ENCODE results near the gene ACSS3.

ACSS3 gene

DNA sequence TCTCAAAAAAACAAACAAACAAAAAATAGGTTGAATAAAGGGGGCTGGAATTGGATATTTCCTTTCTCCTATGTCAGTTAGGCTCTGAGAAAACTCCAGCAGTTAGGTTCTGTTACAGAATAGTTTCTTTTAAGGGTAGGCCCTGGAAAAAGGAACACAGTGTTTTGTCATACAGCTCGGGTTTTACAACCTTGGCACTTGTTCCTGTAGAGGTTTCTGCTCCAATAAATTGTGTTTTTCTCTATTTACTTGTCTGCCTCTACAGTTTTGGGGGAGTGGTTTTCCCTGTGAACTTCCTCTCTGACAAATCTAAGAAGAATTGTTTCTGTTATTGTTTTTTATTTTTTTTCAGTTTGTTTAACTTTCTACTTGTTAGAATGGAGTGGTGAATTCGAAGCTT lies 167.6 kb downstream of the ACSS3 start:
- DNase-seq = no peak

DNA sequence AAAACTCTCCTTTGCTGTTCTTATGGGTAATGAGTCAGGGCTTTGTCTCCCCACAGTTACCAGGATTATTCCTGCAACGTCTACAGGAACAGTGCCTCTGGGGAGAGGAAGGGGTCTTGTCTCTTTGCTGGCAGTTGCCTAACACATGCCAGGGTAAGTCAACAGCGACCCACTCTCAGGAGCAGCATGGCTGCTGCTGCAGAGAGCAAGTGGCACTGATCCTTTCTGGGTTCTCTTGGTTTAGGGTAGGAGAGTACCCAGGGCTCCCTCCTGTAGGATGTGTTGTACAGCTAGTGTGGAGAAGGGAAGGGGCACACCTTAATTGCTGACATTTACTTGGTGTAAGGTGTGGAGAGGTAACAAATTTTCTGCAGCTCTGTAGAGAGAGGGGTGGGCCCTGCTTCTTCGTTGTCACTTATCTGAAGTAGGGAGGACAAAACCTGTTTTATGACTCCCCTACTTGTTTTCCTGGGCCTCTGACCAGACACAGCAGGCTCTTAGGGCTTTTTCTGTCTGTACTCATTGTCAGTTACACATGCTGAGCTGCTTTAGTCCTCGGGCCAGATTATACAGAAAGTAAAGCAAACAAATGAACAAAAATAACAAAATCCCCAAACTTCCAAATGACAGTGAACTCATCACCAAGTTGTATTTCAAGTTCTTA lies 168.2 kb downstream of the ACSS3 start:
- no peak for DNase-seq

DNA sequence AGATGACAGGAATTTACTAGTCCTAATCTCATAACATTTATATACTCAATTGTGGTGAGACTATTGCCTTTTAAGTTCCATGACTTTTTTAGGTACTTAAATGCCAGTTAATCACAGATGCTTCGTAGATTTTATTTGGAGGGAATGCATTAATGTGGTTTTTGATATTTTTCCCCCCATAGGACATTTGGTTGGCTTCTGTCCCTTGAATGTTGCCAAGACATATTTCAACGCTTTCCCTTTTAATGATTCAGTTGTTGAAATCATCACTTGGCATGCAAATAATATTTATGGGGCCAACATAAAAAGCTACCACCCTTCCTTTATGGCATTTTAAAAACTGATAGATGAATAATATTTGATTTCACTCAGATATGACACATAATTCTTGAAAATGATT lies 172.1 kb downstream of the ACSS3 start:
- DNase-seq = no peak

DNA sequence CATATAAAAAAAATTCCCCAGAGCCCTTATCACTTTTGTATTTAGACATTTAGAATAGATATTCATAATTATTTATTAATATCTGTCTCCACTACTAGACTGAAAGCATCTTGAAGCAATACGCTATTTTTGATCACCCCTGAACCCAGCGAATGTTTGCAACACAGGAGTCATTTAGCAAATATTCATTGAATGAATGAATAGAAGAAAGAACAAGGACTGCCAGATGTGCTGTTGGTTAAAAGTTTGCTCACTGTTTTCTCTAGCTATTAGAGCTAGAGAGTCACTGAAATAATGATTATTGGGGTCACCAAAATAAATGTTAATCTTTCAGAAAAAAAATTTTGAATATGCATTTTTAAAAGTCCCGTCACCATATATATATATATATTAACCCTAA lies 174.3 kb downstream of the ACSS3 start:
- DNase-seq = no peak

DNA sequence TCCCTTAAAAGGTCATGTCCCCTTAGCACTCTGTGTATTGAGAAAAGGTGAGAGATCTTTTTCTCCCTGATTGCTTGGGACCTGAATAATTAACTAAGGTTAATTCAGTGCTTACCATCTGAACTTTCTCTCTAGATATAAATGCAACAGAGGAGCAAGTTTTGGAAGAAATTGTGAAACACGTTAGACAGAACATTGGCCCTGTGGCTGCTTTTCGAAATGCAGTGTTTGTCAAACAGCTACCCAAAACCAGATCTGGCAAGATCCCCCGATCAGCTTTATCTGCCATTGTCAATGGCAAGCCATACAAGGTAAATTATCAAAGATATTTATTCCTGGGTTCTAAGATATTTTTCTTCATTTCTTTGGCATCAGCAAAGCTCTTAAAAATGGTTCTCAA lies 175.5 kb downstream of the ACSS3 start:
- DNase-seq = no peak

DNA sequence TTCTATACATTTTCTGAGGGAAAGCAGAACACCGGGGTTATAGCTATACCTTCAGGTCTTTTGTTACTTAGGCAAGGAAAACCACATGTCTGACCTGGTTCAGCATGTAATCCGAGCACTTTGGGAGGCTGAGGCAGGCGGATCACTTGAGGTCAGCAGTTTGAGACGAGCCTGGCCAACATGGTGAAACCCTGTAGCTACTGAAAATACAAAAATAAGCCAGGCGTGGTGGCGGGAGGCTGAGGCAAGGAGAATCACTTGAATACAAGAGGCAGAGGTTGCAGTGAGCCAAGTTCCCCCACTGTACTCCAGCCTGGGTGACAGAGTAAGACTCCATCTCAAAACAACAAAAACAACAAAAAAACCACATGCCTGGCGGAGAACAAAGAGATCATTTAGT lies 177.6 kb downstream of the ACSS3 start:
- no peak for DNase-seq

DNA sequence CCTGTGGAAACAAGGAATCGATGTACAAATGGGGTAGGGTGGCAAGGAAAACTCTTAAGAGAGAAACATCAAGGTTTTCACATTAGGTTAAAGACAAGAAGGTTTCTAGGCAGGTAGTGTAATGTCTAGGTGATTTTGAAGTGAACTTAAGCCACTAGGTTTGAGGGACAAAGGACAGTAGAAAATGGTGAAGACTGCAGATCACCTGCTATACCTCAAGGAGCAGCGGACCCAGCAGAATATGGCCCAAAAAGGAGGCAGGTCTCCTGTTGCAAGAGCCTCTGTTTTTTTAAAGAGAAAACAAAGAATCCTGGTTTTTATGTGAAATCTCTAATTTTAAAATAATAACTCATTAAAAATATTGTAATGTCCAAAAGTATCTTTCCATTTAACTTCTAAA lies 178.1 kb downstream of the ACSS3 start:
- no peak for DNase-seq

DNA sequence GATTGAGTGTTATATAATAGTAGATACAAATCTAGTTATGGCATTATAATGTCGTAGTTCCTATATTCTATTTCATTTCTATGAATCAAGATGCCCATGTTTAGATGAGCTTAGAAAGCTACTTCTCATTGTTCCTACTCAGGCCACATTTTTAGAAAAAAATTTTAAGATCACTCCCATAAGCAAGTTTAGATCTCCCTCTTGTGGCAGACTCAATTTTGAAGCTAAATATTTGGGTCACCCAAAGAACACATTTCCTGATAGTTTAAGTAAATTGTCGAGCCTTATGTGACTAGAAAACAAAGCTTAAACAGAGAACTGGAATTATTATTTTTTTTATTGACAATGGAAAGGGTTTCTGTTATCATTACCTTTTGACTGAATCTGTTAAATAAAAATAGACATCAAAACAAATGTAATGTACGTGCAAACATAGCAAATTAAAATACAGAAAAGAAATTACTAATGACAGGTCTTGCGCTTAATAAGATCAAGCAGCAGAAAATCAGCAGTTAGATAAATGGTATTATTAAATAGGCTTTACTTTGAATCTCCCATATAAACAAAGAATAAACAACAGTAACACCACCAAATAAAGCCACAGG lies 180.2 kb downstream of the ACSS3 start:
- DNase-seq = no peak

DNA sequence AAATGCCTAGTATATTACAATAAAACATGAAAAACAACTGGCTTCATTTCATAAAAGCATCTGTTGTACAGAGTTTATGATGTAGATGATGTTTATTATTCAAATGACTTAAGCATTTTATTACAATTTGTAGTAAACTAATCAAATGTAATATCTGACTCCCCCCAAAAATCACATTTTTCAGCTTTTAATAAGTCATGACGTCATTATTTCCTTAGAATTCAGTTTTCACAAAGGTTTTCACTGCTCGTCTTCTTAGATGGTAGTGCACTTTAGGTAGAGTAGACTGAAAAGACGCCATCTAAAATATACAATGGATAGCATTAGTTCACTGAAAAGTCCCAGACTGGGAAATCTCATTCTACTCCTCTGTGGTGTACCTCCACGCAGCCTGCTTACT lies 181.5 kb downstream of the ACSS3 start:
- DNase-seq = no peak

DNA sequence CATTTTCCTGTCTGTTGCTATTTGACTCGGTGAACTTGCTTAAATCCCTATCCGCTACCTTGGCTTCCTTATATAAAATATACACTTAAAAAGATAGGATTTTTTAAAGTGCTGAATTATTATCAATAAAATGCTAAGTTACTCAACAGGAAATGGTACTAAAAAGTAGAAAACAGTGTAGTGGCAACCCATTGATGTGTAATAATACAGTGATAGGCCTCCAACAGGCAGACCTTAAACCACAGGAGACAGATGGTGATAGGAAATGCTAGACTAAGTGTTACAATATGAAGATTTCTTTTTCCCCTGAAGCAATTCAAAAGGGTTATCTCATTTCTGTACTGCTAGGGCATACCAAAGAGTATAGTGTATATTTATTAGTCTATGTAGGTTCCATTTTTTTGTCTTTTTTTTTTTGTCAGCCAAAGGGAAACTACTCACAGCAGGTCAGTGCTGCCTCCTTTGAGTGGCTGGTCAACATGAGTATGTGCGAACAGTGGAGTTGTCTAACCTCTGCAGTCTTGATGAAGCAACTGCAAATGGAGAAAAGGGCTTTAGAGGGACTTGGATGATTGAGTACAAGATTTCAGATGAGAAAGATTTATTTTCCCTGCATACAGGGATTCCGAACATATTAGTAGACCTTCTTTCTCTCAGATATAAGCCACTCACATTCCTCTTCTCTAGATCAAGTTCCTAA lies 183.8 kb downstream of the ACSS3 start:
- DNase-seq = no peak

DNA sequence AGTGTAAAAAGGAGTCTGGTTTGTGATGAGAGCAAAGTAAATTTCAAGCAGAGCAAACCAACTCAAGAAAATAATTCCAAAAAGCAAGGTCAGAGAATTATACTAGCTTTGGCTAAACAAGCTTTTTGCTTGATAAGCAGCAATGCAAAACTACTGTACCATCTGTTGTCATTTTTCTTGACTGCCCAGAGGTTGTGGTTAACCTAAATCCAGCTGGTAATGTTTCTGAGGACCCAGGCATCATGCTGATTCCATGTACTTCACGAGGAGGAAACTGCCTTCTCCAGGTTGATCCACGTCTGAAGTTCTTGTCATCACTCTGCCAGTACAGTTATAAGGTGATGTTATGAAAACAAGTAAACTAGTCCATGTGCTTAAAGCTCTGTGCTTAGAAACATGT lies 185.2 kb downstream of the ACSS3 start:
- DNase-seq = no peak

DNA sequence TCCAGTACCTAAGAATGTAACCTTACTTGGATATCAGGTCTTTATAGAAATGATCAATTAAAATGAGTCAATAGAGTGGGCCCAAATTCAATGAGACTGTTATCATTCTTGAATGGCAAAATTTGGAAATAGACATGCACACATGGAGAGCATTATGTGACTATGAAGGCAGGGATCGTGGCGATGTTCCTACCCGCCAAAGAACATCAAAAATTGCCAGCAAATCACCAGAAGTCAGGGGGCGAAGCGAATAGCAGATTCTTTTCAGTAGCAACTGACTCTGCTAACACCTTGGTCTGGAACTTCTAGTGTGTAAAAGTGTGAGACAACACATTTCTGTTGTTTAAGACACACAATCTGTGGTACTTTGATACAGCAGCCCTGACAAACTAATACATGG lies 192.5 kb downstream of the ACSS3 start:
- no peak for DNase-seq

DNA sequence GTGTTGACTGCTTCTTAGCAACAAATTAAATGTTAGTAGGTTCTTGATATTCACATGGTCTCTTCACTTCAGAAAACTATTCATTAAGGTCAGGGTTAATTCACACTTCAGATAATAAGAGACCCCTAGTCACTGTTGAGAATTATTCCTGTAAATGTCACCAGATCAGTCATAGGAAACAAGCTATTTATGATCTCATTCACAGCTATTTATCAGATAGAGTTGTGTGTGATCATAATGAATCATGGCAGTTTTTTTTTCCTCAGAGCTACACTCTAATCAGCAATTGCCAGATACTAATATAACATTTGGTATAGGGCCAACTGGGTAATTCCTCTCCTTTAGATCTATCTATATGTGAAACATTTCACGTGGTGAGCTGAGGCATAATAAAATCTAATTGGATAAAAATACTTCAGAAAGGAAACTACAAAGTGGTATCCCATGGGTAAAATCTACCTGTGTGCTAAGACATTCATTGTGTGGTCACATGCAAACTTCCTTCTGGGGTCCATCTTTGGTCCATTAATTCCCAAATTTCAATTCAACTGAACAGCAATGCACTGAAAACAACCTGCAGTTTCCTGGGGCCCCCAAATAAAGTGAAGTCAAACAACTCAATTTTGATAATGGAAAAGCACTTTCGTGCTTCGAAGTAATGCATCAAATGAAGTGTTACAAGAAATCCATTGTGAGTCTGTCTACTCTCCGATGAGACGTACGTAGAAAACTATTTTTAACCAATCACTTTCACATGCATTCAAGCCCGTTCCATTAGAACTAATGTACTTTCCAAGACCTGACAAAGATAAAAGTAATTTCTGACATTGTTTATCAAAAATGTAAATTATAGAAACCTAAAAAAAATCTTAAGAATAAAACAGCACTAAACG lies 197.0 kb downstream of the ACSS3 start:
- DNase-seq = no peak

DNA sequence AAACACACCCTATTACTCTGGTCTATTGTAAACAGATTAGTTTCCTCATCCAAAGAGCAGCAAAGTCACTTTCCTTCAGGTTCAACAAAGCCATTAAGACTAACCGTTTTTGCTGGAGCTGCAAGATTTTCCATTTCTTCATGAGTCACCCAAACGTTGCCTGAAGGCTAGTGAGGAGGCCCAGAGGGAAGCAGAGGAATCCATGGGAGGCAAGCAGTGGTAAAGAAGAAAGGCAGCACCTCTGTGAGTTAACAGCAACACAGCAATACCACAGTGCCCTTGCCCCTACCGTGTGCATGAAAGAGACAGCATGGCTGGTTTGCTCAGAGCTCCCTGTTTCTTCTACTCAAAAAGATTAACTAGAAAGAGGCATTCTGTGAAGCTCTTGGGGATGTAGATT lies 206.3 kb downstream of the ACSS3 start:
- DNase-seq = no peak

DNA sequence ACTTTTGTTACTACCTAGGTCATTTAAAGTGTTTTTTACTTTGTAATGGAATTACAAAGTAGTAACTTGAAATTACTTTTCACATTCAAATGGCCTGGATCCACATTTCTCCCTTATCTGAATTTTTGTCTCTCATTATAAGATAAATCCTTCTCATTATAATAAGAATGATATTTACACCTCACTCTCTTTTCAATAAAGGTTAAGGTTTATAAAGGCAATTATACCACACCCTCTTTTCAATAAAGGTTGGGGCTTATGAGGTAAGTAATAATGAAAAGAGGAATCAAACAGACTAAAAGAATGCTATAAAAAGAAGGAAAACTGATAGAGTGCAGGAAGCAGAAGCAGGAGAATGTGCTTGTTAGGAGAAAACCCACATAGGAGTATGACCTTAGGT lies 210.8 kb downstream of the ACSS3 start:
- no peak for DNase-seq

DNA sequence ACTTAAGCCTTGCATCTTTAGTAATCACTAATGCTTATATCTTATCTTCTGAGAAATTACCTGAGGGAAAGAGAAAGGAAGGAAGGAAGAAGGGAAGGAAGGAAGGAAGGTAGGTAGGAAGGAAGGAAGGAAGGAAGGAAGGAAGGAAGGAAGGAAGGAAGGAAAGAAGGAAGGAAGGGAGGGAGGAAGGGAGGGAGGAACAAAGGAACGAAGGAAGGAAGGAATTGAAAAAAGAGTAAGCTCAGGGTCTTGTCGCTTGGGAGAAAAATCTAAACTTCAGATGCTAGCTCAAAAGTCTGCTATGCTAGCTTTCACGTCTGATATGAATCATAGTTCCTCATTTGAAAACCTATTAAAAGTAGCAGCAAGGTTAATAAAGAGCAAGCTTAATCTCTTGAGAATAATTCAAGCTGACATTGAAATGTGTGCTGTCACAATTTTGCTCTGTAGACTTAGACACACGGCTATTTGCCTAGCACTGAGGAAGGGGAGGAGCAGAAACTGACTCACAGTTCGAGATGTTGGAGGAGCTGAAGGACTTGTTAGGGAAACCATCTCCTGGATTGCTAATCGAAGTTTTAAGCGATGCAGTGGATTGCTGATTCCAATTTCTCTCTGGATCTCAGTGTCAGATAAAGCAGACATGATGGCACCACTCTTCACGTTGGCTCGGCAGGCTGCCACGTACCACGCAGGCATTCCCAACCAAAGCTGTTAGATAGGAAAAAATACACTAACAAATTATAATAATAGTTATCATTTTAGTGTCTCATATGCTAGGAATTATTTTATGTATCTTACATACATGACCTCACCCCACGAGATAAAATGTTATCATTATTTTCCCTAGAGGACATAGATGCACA lies 216.7 kb downstream of the ACSS3 start:
- DNase-seq = no peak

DNA sequence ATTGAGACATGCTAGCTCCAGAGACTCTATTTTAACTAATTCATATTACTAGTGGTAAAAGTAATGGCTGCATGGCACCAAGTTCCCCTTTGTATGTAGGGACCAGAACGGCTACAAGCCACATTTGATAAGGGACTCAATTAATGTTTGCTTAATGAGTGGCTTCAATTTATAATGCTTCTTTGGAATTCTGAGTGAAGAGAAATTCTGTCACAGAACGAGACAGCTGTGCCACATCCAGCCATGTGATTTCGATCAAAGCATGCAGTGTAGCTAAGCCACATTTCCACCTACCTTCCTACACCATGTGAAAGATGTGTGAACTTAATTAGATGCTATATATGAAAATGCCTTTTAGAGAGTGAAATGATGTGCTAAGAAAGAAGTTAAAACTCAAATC lies 217.4 kb downstream of the ACSS3 start:
- DNase-seq = no peak

DNA sequence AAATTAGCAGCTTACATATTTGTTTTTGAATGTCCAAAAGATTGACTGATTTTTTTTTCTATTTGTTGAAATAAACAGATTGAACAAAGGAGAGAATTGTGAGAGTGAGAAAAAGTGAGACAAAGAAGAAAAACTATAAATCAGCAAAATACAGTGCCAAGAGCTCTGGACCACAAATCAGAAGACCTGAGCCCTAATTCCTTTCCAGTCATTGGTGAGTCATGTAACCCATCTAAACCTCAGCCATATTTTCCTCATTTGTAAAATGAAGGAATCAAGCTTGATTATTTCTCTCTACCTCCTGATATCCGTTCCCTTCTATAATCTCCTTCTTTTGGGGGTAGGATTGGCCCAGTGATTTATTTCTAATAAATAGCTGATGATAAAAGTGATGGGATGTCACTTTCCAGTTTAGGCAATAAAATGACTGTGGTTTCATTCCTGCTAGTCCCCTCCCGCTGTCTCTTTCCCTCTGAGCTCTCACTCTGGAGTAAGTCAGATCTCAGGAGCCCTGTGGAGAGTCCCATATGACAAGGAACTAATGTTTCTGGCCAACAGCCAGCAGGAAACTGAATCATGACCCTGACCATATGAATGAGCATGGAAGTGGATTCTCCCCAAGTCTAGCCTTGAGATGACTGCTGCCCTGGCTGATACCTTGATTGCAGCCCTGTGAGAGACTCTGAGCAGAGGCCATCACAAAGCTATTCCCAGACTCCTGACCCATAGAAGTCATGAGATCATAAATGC lies 218.9 kb downstream of the ACSS3 start:
- DNase-seq = no peak

DNA sequence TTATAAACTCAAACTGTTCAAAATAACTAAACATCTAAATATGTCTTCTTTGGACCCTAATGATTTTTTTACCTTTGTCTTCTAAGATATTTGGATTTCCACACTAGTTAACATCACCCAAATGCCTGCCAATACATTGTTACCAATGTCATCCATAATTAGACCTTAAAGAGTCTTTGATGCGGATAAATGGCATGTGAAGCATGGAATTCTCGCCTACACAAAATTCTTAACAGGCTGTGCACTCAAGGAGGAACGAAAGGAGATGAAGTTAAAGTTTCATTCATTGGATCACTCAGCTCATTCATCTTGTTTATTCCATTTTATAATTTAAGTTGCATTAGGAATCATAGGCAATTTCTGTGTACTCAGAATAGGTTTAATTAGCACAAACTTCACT lies 219.7 kb downstream of the ACSS3 start:
- DNase-seq = no peak

DNA sequence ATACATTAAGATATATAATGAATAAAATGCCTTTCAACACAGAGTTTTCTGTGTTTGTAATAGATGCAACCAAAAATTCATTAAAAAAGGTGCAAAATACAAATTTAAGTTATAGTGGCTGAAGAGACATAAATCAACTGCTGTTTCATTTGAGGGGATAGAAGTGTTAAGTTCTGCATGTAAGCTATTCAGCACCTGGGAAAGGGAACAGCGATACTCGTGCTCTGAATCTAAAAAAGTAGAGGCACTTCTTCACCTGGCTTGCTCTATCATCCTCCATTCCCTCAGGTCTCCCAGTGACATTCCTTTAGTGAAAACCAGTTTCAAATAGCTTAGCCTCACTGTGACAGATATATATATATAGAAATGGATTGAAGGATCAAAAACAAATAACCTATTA lies 222.6 kb downstream of the ACSS3 start:
- no peak for DNase-seq

DNA sequence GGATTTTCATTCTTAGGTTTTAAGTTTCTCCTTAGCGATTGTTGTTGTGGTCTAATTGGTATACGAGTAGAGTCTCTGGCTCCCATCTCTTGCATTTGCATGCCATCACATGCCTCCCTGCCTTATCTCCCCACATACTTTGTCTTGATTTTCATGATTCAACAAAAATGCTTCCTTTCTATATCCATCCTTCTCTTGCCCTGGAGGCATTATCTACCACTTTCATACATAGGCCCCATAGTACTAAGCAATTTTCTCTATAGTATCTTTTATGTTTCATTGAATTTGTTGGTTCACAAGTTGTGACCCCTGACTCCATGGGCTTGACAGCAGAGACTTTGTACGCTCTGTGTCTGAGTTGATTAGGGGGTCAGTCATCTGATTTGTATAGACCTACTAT lies 226.1 kb downstream of the ACSS3 start:
- DNase-seq = no peak
